Activated naive CD4-positive, alpha-beta T cell treated with anti-CD3 and anti-CD28 coated beads, Interleukin-2, amount 10 ng/mL, durations not matched to agents 7 days and 5 days (primary cell): Measurements from ENCODE around the gene ADK.
"Not testable (repeated sequence)": the region's sequence is repeated elsewhere in the genome, so short reads cannot be mapped to it uniquely, and the experiment has no call there.

Source experiments
- CTCF ChIA-PET: fragments of 350-600 bp; sonication (Branson Sonifier 250); formaldehyde crosslinking; loops from one replicate; lab custom pipeline; 2021; ENCODE audit warnings: antibody characterized with exemption; lab: Charles Lee
- DNase-seq: peaks from one replicate; pipeline ENCODE4 v3.0.0-alpha.2; 2020
- H3K27ac Mint-ChIP-seq: one replicate; pipeline ENCODE4 v1.8.0; 2021; ENCODE audit warnings: mild to moderate bottlenecking, moderate library complexity, mixed read lengths
- H3K27me3 Mint-ChIP-seq: one replicate; pipeline ENCODE4 v1.8.0; 2021; ENCODE audit warnings: mild to moderate bottlenecking, mixed read lengths
- H3K36me3 Mint-ChIP-seq: one replicate; pipeline ENCODE4 v1.8.0; 2021; ENCODE audit warnings: mixed read lengths
- H3K4me1 Mint-ChIP-seq: one replicate; pipeline ENCODE4 v1.8.0; 2021; ENCODE audit warnings: mixed read lengths
- H3K4me3 Mint-ChIP-seq: one replicate; pipeline ENCODE4 v1.8.0; 2021; ENCODE audit warnings: mild to moderate bottlenecking, moderate library complexity, mixed read lengths
- H3K9me3 Mint-ChIP-seq: one replicate; pipeline ENCODE4 v1.8.0; 2021; ENCODE audit warnings: mixed read lengths

The ADK gene

DNA sequence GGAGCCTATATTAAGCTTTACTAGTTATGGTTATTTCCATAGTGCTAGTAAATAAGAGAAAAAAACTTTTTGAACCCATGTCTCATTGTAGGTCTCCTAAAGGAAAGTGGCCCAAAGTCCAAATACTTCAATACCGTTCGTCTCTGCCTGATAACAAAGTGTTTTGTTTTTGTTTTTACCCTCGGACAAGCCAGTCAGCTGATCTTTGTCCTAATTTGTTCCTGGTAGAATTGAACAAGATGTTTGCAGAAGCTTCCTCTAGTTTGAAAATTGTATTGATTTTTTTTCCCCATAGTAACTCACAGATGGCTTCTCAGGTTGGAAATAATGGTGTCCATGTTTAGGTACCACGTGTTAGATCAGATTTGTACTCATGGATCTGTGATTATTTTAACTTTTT is 339.5 kb downstream of the ADK start:
- H3K27me3 Mint-ChIP-seq, result no peaks in the 10 kb centered on the region
- peaks cover 2% of the 10 kb centered on the region for H3K36me3 Mint-ChIP-seq
- no peaks in the 10 kb centered on the region for H3K9me3 Mint-ChIP-seq
- no peak overlapping the region for H3K4me3 Mint-ChIP-seq
- H3K27ac Mint-ChIP-seq, result no peak overlapping the region
- no peak for DNase-seq
- CTCF ChIA-PET, result no interaction called here
- no peaks in the 10 kb centered on the region for H3K4me1 Mint-ChIP-seq

GRCh38 chr10:74491014-74491413 is 340.0 kb downstream of the ADK start:
- Mint-ChIP-seq H3K4me3 (no peak overlapping the region), H3K4me1 (no peaks in the 10 kb centered on the region), H3K27ac (no peak overlapping the region), H3K9me3 (no peaks in the 10 kb centered on the region), H3K36me3 (peaks cover 2% of the 10 kb centered on the region), H3K27me3 (no peaks in the 10 kb centered on the region)
- DNase-seq, result no peak
- CTCF ChIA-PET, result no interaction called here

DNA sequence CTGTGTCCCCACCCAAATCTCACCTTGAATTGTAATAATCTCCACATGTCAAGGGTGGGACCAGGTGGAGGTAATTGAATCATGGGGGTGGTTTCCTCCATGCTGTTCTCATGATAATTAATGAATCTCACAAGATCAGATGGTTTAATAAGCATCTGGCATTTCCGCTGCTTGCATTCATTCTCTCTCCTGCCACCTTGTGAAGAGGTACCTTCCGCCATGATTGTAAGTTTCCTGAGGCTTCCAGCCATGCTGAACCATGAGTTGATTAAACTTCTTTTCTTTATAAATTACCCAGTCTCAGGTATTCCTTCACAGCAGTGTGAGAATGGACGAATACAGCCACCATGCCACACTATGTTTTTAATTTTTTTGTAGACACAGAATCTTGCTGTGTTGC is 345.3 kb downstream of the ADK start:
- peaks cover 12% of the 10 kb centered on the region for H3K36me3 Mint-ChIP-seq
- H3K27ac Mint-ChIP-seq, H3K4me3 Mint-ChIP-seq, H3K4me1 Mint-ChIP-seq, H3K27me3 Mint-ChIP-seq, DNase-seq, H3K9me3 Mint-ChIP-seq, CTCF ChIA-PET: not testable (repeated sequence)

DNA sequence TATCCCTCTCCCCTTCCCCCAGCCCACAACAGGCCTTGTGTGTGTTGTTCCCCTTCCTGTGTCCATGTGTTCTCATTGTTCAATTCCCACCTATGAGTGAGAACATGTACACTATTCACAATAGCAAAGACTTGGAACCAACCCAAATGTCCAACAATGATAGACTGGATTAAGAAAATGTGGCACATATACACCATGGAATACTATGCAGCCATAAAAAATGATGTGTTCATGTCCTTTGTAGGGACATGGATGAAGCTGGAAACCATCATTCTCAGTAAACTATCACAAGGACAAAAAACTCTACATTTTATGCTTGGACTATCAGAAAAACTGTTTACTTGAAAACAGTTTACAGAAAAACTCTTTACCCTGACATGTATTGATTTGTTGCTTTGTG is 347.6 kb downstream of the ADK start:
- peaks cover 12% of the 10 kb centered on the region for H3K36me3 Mint-ChIP-seq

DNA sequence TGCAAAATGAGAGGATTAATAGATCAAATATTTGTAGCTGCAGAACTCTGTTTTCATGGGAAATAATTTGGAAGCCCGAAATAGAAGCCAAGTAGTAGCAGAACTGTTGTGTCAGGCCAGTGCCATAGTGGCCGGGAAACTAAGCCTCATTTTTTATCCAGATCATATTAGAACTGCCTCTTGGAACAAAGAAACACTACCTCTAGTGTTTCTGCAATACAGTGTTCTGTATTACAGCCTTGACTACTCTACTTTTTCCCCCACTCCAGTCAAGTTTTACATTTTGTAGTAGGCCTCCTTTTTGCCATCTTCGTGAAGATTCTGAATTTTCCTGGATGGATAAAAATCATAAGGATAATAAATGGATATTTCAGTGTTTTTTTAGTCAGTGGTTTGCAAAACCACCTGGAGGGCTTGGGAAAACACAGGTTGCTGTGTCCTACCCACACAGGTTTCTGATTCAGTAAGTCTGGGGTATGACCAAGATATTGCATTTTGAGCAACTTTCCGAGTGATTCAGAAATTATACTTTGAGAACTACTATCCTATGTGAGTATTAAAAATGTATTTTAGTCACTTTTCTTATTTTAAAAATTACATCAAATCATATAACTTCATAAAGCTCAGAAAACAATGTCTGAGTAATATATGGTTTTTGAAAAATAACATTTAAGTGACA is 349.1 kb downstream of the ADK start:
- CTCF ChIA-PET, result interaction anchor here (0.6 kb wide), 1 partner anchor 238 kb away, joined by 3 read pairs; no protein-coding TSS in a partner anchor
- Mint-ChIP-seq H3K4me3 (no peak overlapping the region), H3K9me3 (peaks cover 10% of the 10 kb centered on the region), H3K27ac (no peak overlapping the region), H3K4me1 (peaks cover 15% of the 10 kb centered on the region), H3K36me3 (peaks cover 20% of the 10 kb centered on the region), H3K27me3 (no peaks in the 10 kb centered on the region)
- no peak for DNase-seq

More for the DNA sequence above, 347.6 kb downstream of the ADK start:
- H3K27me3 Mint-ChIP-seq, CTCF ChIA-PET, H3K27ac Mint-ChIP-seq, H3K9me3 Mint-ChIP-seq, H3K4me3 Mint-ChIP-seq, DNase-seq: not testable (repeated sequence)
- H3K4me1 Mint-ChIP-seq, result peaks cover 12% of the 10 kb centered on the region

DNA sequence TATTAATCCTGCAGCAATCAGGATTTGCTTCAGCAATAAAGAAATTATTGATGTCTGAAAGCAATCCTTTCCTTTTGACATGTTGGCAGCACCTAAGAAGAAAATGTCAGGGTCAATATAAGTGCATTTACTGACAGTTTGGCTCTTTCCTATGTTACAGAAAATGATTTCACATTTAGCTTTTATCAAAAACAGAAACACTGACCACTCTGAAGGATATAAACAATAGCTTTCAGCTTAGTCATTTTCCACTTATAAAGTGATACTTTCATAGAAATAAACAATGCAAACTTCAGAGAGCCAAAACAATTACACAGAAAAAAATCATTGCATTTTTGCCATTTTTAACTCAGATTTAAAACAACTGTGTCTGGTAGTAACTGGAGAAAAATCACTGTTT is 349.8 kb downstream of the ADK start:
- peaks cover 12% of the 10 kb centered on the region for H3K9me3 Mint-ChIP-seq
- peaks cover 15% of the 10 kb centered on the region for H3K4me1 Mint-ChIP-seq
- peaks cover 25% of the 10 kb centered on the region for H3K36me3 Mint-ChIP-seq
- H3K27me3 Mint-ChIP-seq, result no peaks in the 10 kb centered on the region
- H3K27ac Mint-ChIP-seq, result no peak overlapping the region
- CTCF ChIA-PET, result no interaction called here
- no peak overlapping the region for H3K4me3 Mint-ChIP-seq
- no peak for DNase-seq

- DNase-seq, result no peak
- CTCF ChIA-PET, result interaction anchor here (0.7 to 1.0 kb wide), 2 partner anchors 235 to 236 kb away, joined by 3 read pairs; no protein-coding TSS in a partner anchor
Measured at GRCh38 chr10:74502963-74503608, 352.1 kb downstream of the ADK start.

GRCh38 chr10:74507951-74508350 is 356.9 kb downstream of the ADK start:
- CTCF ChIA-PET, result no interaction called here
- Mint-ChIP-seq H3K4me1 (peaks cover 9% of the 10 kb centered on the region), H3K4me3 (no peak overlapping the region), H3K9me3 (peaks cover 29% of the 10 kb centered on the region), H3K27ac (no peak overlapping the region), H3K36me3 (peaks cover 35% of the 10 kb centered on the region), H3K27me3 (no peaks in the 10 kb centered on the region)
- no peak for DNase-seq

More at GRCh38 chr10:74502963-74503608, 352.1 kb downstream of the ADK start:
- no peak overlapping the region for H3K27ac Mint-ChIP-seq
- no peak overlapping the region for H3K4me3 Mint-ChIP-seq
- no peaks in the 10 kb centered on the region for H3K27me3 Mint-ChIP-seq
- peaks cover 9% of the 10 kb centered on the region for H3K9me3 Mint-ChIP-seq
- H3K4me1 Mint-ChIP-seq, result peaks cover 15% of the 10 kb centered on the region
- H3K36me3 Mint-ChIP-seq, result peaks cover 27% of the 10 kb centered on the region

GRCh38 chr10:74510594-74510993 is 359.6 kb downstream of the ADK start:
- Mint-ChIP-seq H3K27me3 (no peaks in the 10 kb centered on the region), H3K27ac (no peak overlapping the region), H3K9me3 (peaks cover 49% of the 10 kb centered on the region), H3K36me3 (peaks cover 42% of the 10 kb centered on the region), H3K4me3 (no peak overlapping the region), H3K4me1 (no peaks in the 10 kb centered on the region)
- CTCF ChIA-PET, result no interaction called here
- DNase-seq, result no peak

DNA sequence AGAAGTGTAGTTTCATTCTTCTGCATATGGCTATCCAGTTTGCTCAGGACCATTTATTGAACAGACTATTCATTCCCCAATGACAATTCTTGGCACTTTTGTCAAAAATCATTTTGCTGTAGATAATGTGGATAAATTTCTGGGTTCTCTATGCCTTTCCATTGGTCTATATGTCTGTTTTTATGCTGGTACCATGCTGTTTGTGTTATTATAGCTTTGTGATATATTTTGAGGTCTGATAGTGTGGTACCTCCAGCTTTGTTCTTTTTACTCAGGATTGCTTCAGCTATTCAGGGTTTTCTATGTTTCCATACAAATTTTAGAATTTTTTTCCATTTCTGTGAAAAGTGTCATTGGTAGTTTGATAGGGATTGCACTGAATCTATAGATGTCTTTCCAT is 360.0 kb downstream of the ADK start:
- CTCF ChIA-PET, result no interaction called here
- Mint-ChIP-seq H3K9me3 (peaks cover 48% of the 10 kb centered on the region), H3K27me3 (no peaks in the 10 kb centered on the region), H3K27ac (no peak overlapping the region), H3K4me3 (no peak overlapping the region), H3K4me1 (no peaks in the 10 kb centered on the region), H3K36me3 (peaks cover 41% of the 10 kb centered on the region)
- DNase-seq, result no peak

GRCh38 chr10:74514322-74514721 is 363.3 kb downstream of the ADK start:
- H3K36me3 Mint-ChIP-seq, result peaks cover 38% of the 10 kb centered on the region
- CTCF ChIA-PET, result interaction anchor here (0.7 kb wide), 1 partner anchor 214 kb away, joined by 3 read pairs; no protein-coding TSS in a partner anchor
- no peak for DNase-seq
- H3K9me3 Mint-ChIP-seq, result peaks cover 53% of the 10 kb centered on the region
- no peak overlapping the region for H3K27ac Mint-ChIP-seq
- H3K27me3 Mint-ChIP-seq, result no peaks in the 10 kb centered on the region
- no peaks in the 10 kb centered on the region for H3K4me1 Mint-ChIP-seq
- no peak overlapping the region for H3K4me3 Mint-ChIP-seq

GRCh38 chr10:74518061-74518460 is 367.0 kb downstream of the ADK start:
- Mint-ChIP-seq H3K27me3 (no peaks in the 10 kb centered on the region), H3K4me3 (no peak overlapping the region), H3K27ac (no peak overlapping the region), H3K36me3 (peaks cover 25% of the 10 kb centered on the region), H3K4me1 (no peaks in the 10 kb centered on the region), H3K9me3 (peaks cover 30% of the 10 kb centered on the region)
- CTCF ChIA-PET, result no interaction called here
- DNase-seq, result no peak

GRCh38 chr10:74521526-74521925 is 370.5 kb downstream of the ADK start:
- peaks cover 2% of the 10 kb centered on the region for H3K9me3 Mint-ChIP-seq
- no peak for DNase-seq
- no peak overlapping the region for H3K27ac Mint-ChIP-seq
- no peak overlapping the region for H3K4me3 Mint-ChIP-seq
- H3K36me3 Mint-ChIP-seq, result peaks cover 4% of the 10 kb centered on the region
- CTCF ChIA-PET, result no interaction called here
- no peaks in the 10 kb centered on the region for H3K4me1 Mint-ChIP-seq
- H3K27me3 Mint-ChIP-seq, result no peaks in the 10 kb centered on the region

DNA sequence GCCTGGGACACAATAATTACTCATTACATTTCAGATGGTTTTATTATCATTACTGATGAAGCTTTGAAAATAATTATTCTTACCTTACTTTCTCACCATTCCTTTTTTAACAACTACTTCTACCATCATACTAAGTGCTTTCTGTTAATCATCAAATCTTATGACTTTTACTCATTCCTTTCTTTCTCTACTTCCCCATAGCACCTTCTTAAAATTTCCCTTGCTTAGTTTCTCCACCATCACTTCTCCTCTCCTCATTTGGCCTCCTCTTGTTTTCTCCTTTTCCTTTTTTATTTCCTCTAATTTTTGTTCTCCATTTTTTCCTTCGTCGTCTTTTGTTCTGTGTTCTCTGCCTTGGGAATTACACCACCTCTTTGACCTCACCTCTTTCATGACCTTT is 372.2 kb downstream of the ADK start:
- CTCF ChIA-PET, result interaction anchor here (1.5 kb wide), 1 partner anchor 13 kb away, joined by 3 read pairs; no protein-coding TSS in a partner anchor
- DNase-seq, result no peak
- H3K27me3 Mint-ChIP-seq, result no peaks in the 10 kb centered on the region
- H3K4me1 Mint-ChIP-seq, result no peaks in the 10 kb centered on the region
- H3K27ac Mint-ChIP-seq, result no peak overlapping the region
- peaks cover 14% of the 10 kb centered on the region for H3K36me3 Mint-ChIP-seq
- no peak overlapping the region for H3K4me3 Mint-ChIP-seq
- no peaks in the 10 kb centered on the region for H3K9me3 Mint-ChIP-seq

- Mint-ChIP-seq H3K9me3 (no peaks in the 10 kb centered on the region), H3K27ac (no peak overlapping the region), H3K4me1 (no peaks in the 10 kb centered on the region), H3K36me3 (peaks cover 20% of the 10 kb centered on the region), H3K4me3 (no peak overlapping the region), H3K27me3 (no peaks in the 10 kb centered on the region)
- DNase-seq, result no peak
- CTCF ChIA-PET, result no interaction called here
Measured at GRCh38 chr10:74525885-74526284, 374.9 kb downstream of the ADK start.
